Naive B cell (primary cell): Measurements from ENCODE around the gene FCGR3B. TPM values are rescaled to one million over a fixed set of nuclear protein-coding genes. Genes with fewer than 3 reads are reported as not detected.
"Not testable (repeated sequence)": the region's sequence is repeated elsewhere in the genome, so short reads cannot be mapped to it uniquely, and the experiment has no call there.

Experiments used
- ATAC-seq, 2 donors: fragments of 150-1000 bp; cut with Tn5 transposase; 2 replicates each; pipeline ENCODE4 v1.10.0; 2021; ENCODE audit warnings: low read depth in 2 of 2, mild to moderate bottlenecking in 2 of 2, moderate library complexity in 2 of 2
- DNase-seq: peaks from one replicate; pipeline ENCODE4 v3.0.0; 2022
- H3K27ac Mint-ChIP-seq, 6 donors: one replicate each; pipeline ENCODE4 v1.8.0; 2020 to 2022; ENCODE audit warnings: mild to moderate bottlenecking in 6 of 6, mixed read lengths in 6 of 6, moderate library complexity in 5 of 6, inconsistent platforms in 2 of 6
- H3K27me3 Mint-ChIP-seq, 3 donors: one replicate each; pipeline ENCODE4 v1.8.0; 2021 to 2022; ENCODE audit warnings: mixed read lengths in 3 of 3, mild to moderate bottlenecking in 1 of 3
- H3K36me3 Mint-ChIP-seq, 2 donors: one replicate each; pipeline ENCODE4 v1.8.0; 2020 to 2022; ENCODE audit warnings: mixed read lengths in 2 of 2, inconsistent platforms in 1 of 2, mild to moderate bottlenecking in 1 of 2
- H3K4me1 Mint-ChIP-seq, 3 donors: one replicate each; pipeline ENCODE4 v1.8.0; 2020 to 2022; ENCODE audit warnings: mixed read lengths in 3 of 3, inconsistent platforms in 1 of 3, mild to moderate bottlenecking in 1 of 3, moderate library complexity in 1 of 3
- H3K4me3 Mint-ChIP-seq, 8 donors: one replicate each; pipeline ENCODE4 v1.8.0; 2020 to 2022; ENCODE audit warnings: mild to moderate bottlenecking in 8 of 8, mixed read lengths in 8 of 8, moderate library complexity in 8 of 8, inconsistent platforms in 2 of 8
- H3K9me3 Mint-ChIP-seq, 7 donors: one replicate each; pipeline ENCODE4 v1.8.0; 2020 to 2022; ENCODE audit warnings: mixed read lengths in 7 of 7, mild to moderate bottlenecking in 5 of 7, inconsistent platforms in 2 of 7, moderate library complexity in 1 of 7
- polyA plus RNA-seq, 6 donors: library from polyadenylated mRNA; unstranded; fragments of 300-500 nt; fragmentation: Illumina TruSeq; gene quantifications; one replicate each; pipeline ENCODE4 v1.2.3, GENCODE V29; 2021; ENCODE audit warnings: low read depth in 6 of 6

FCGR3B gene
- polyA plus RNA-seq, 6 donors from 2014 or later, result 0.27 to 9.4 (median 1.1) TPM; not detected in 2

DNA sequence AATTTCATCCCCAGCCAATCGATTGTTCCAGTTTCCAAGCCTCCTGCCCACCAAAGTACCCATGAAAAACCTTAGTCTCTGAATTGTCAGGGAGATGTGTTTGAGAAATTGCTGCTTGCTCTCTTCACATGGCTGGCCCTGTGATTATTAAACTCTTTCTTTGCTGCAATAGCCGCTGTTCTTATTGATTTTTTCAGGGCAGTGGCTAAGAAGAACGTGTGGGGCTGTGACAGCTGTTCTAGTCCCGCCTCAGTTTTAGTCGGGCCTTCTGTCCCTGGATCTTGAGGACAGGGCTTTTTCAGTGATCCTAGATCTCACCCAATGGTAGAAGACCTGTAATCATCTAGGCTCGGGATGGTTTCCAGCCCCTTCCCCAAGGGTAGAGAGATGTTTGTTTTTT is 23.0 kb upstream of the FCGR3B start:
- H3K4me3 Mint-ChIP-seq, DNase-seq, H3K9me3 Mint-ChIP-seq, H3K36me3 Mint-ChIP-seq, H3K4me1 Mint-ChIP-seq, ATAC-seq, H3K27ac Mint-ChIP-seq, H3K27me3 Mint-ChIP-seq: not testable (repeated sequence)

DNA sequence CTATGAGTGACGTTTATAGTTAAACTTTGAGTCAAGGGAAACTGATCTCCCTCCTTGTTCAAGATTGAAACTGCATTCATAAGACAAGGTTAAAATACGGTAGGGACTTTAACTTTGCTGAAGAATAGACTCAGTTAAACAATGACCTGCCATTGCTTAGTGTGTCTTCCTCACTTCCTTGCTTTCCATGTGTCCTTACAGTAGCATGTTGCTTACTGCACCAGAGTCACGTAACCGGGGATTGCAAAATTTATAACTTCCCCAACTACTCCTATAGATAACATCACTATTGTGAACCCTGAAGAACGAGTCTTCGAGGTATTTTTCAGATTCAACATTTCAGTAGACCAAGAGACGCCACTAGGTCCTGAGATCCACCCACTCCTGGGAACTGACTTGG is 22.6 kb upstream of the FCGR3B start:
- not testable (repeated sequence) for DNase-seq, H3K36me3 Mint-ChIP-seq, H3K27ac Mint-ChIP-seq, ATAC-seq, H3K27me3 Mint-ChIP-seq, H3K4me1 Mint-ChIP-seq, H3K9me3 Mint-ChIP-seq, H3K4me3 Mint-ChIP-seq

DNA sequence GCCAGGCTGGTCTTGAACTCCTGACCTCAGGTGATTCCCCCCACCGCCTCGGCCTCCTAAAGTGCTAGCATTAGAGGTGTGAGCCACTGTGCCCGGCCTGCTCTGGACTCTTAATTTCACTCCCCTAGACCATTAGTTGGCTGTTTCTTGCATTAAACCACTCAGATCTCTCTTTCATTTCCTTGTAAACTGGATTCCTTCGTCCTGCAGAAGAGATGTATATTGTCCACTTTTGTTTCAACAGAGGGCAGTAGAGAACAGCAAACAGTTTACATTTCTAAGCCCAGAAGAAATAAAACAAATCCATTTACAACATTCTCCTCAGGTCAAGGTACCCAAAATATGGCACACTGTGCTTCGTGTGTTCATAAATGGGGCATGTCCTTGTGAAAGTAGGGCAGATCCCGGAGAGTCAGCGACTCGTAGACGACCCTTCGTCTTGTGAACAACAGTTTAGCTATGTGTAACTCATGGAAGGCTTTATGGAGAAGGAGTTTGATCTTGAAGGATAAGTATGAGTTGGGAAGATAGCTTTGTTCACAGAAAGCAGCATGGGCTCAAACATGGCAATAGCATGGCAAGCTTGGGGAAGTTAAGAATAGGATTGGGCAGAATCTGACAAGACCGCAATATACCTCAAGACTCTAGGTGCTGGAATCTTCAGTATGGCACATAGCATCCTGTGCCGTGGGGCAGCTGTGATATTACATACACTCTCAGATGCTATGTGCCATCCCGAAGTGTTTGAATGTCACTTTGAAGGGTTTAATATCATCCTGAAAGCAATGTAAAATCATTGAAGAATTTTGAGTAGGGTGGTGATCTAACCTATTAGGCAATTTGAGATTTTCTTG is 16.8 kb upstream of the FCGR3B start:
- peak; percentile 41 for DNase-seq
- H3K4me3 Mint-ChIP-seq, H3K9me3 Mint-ChIP-seq, H3K27ac Mint-ChIP-seq, H3K4me1 Mint-ChIP-seq, H3K36me3 Mint-ChIP-seq: not testable (repeated sequence)
- peaks cover 0 to 12% (median 8%) of the 10 kb centered on the region in 3 donors for H3K27me3 Mint-ChIP-seq
- ATAC-seq, result peak; percentile 48 to 71

DNA sequence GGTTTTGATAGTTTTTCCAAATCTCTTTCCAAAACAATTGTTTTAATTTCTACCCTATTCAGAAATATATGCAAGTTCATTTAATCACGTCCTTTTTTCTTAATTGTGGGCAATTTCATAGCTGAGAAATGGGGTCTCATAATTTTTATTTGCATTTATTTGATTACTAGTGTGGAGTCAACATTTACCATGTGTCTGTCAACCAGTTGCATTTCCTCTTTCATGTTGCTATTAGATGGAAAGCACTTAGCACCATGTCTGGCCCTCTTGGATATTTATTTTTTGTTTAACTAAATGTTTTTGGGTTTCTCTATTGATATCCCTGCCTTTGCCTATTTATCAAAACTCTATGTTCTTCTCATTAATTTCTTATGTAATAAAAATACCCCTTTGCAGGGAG is 13.9 kb upstream of the FCGR3B start:
- not testable (repeated sequence) for H3K4me3 Mint-ChIP-seq, DNase-seq, H3K9me3 Mint-ChIP-seq, H3K36me3 Mint-ChIP-seq, H3K27me3 Mint-ChIP-seq, ATAC-seq
- H3K4me1 Mint-ChIP-seq, result peaks cover 10 to 13% (median 10%) of the 10 kb centered on the region in 3 donors
- H3K27ac Mint-ChIP-seq, result peak overlapping the region in 1 of 6 donors; percentile 49

DNA sequence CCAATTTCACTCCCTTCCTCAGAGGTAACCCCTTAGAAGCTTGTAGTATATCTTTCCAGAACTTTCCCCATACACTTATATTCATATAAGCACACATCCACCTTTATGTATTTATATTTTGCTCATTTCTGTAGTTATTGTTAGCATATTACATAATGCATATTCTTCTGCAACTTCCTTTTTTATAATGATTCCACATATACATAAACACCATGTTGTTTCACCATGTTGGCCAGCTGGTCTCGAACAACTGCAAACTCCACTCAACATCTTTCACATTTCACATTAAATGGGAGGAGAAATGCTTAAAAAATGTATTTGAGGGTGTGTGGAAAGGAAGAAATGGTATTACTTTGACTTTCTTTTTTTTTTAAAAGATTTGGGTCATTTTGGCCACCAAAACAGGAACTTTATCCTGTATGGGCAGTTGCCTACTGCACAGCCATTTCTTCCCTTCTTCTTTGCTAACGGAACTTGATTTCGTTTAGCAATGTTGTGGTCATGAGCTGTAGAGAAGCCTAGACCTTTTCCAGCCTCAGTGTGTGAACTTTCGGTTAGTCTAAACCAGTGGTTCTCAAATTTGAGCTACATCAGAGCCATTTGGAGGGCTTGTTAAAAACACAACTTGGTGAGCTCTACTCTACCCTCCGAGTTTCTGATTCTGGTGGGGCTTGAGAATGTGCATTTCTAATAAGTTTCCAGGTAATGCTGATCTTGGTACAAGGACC is 12.7 kb upstream of the FCGR3B start:
- peaks cover 10 to 13% (median 10%) of the 10 kb centered on the region in 3 donors for H3K4me1 Mint-ChIP-seq
- not testable (repeated sequence) for DNase-seq, H3K27me3 Mint-ChIP-seq, H3K36me3 Mint-ChIP-seq, H3K9me3 Mint-ChIP-seq, H3K27ac Mint-ChIP-seq, ATAC-seq
- peak overlapping the region in 1 of 8 donors; percentile 25 for H3K4me3 Mint-ChIP-seq

DNA sequence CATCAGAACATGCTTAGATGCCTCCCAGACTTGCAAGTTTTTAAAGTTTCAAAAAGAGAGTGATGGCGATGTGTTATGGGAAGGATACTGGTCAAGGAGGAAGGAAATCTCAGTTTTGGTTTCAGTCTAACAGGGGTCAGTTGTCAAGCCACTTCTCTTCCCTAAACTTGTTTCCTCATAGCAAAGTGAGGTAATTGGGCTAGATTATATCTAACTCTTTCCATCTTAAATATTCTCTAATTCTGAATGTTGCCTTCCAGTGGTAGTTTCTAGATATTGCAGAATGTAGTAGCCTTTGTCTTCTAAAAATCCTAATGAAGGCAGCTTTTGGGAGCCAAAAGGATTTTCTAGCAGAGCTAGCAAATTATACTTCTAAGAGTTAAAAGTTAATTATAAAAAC is 11.7 kb upstream of the FCGR3B start:
- peaks cover 8 to 11% (median 8%) of the 10 kb centered on the region in 3 donors for H3K4me1 Mint-ChIP-seq
- not testable (repeated sequence) for DNase-seq, H3K27me3 Mint-ChIP-seq, H3K36me3 Mint-ChIP-seq, H3K9me3 Mint-ChIP-seq
- peak overlapping the region in 4 of 8 donors; percentile 6 to 69 (median 27) for H3K4me3 Mint-ChIP-seq
- peak; percentile 52 to 66 for ATAC-seq
- peak overlapping the region in 1 of 6 donors; percentile 32 for H3K27ac Mint-ChIP-seq

DNA sequence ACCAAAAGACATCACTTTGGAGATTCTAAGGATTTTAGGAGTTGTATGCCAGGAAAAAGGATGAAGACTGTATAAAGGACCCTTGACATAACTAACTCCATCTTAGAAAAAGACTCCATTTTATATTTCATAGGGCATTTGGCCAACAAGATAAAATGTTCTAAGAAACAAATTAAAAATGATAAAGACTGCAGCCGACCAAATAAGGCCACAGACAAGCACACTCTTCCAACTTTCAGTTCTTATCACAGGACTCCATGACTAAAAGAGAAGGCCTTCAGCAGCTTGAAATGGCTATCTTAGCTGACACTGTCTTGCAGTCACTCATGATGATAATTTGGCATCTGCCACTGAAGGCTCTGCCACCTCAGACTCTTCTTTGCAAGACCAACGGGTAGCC is 8.2 kb upstream of the FCGR3B start:
- H3K4me1 Mint-ChIP-seq, result peaks cover 5 to 14% (median 8%) of the 10 kb centered on the region in 3 donors
- not testable (repeated sequence) for DNase-seq, H3K27ac Mint-ChIP-seq, ATAC-seq, H3K36me3 Mint-ChIP-seq, H3K27me3 Mint-ChIP-seq, H3K4me3 Mint-ChIP-seq, H3K9me3 Mint-ChIP-seq

DNA sequence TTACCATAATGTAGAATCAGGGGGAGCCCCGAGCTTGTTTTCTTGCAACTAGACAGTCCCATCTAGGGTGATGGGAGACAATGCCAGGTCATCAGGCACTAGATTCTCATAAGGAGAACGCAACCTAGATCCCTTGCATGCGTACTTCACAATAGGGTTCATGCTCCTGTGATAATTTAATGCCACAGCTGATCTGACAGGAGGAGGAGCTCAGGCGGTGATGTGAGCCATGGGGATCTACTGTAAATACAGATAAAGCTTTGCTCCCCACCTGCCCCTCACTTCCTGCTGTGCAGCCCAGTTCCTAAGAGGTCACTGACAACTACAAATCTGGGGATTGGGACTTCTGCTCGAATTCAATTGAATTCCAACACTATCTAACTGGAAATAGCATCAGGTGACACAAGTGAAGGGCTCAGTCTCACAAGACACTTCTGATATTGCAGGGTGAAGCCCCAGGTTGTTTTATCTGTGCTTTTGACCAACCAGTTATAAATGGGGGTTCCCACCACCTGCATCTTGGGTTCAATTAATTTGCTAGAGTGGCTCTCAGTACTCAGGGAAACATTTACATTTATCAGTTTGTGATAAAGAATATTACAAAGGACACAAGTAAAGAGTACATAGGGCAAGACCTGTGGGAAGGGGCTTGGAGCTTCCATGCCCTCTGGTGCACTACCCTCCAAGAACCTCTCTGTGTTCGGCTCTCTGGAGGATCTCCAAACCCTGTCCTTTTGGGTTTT is 7.4 kb upstream of the FCGR3B start:
- H3K27me3 Mint-ChIP-seq, H3K9me3 Mint-ChIP-seq, H3K36me3 Mint-ChIP-seq, DNase-seq, H3K4me3 Mint-ChIP-seq, H3K27ac Mint-ChIP-seq, ATAC-seq: not testable (repeated sequence)
- peaks cover 2 to 14% (median 8%) of the 10 kb centered on the region in 3 donors for H3K4me1 Mint-ChIP-seq

DNA sequence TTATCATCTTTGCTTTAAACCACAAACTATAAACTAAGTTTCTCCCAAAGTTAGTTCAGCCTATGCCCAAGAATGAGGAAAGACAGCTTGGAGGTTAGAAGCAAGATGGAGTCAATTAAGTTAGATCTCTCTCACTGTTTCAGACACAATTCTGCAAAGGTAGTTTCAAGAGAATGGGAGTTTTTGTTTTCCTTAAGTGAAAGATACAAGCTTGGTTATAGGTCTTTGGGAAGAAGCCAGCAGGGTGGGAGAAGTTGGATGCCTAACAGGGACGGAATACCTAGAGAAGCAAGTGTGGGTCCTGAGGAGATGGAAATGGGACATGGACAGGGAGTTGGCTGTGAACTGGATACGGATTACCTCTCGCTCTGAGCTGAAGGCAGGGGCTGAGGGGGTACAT is 6.0 kb upstream of the FCGR3B start:
- ATAC-seq, H3K27ac Mint-ChIP-seq, H3K27me3 Mint-ChIP-seq, H3K9me3 Mint-ChIP-seq, H3K4me3 Mint-ChIP-seq, H3K36me3 Mint-ChIP-seq, H3K4me1 Mint-ChIP-seq, DNase-seq: not testable (repeated sequence)

DNA sequence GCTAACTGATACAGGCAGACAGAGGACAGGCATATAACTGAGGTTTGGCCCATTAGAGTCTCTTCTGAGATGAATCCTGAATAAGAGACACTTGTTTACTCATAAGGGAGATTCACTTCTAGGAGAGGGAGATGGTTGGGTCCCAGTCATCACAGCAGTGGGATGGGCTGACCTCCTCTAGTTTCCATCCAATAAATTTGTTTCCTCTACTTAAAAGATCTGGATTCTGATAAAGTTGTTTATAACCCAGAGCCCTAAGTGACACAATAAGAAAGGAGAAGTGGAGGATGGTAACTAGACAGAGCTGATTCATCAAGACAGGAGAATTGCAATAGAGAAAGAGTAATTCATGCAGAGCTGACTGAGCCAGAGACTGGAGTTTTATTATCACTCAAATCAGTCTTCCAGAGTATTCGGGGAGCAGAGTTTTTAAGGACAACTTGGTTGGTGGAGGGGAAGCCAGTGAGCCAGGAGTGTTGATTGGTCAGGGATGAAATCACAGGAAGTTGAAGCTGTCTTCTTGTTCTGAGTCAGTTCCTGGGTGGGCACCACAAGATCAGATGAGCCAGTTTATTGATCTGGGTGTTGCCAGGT is 5.3 kb upstream of the FCGR3B start:
- H3K36me3 Mint-ChIP-seq, DNase-seq, H3K27ac Mint-ChIP-seq, H3K4me1 Mint-ChIP-seq, H3K9me3 Mint-ChIP-seq, H3K27me3 Mint-ChIP-seq: not testable (repeated sequence)
- H3K4me3 Mint-ChIP-seq, result peak overlapping the region in 2 of 8 donors; percentile 12 to 39
- ATAC-seq, result peak in 1 of 2 donors; percentile 42

DNA sequence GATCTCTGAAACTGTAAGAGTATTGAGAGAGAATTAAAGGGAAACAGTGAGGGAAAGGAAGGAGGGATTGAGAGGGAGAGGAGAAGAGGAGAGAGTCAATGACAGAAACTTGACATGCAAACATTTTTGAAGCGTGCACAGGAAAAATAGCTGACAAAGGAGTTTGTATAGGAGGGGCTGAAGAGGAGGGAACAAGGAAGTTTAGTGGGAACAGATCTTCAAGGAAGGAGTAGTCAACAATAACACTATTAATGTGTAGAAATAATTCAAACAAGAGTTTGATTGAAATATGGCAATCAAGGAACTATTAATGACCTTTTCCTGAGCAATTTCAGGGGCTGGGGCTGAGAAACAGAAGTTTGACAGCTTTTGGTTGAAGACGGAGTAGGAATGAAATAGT is 4.0 kb upstream of the FCGR3B start:
- not testable (repeated sequence) for H3K4me1 Mint-ChIP-seq, H3K36me3 Mint-ChIP-seq, H3K27me3 Mint-ChIP-seq, H3K4me3 Mint-ChIP-seq, DNase-seq, ATAC-seq, H3K9me3 Mint-ChIP-seq, H3K27ac Mint-ChIP-seq

DNA sequence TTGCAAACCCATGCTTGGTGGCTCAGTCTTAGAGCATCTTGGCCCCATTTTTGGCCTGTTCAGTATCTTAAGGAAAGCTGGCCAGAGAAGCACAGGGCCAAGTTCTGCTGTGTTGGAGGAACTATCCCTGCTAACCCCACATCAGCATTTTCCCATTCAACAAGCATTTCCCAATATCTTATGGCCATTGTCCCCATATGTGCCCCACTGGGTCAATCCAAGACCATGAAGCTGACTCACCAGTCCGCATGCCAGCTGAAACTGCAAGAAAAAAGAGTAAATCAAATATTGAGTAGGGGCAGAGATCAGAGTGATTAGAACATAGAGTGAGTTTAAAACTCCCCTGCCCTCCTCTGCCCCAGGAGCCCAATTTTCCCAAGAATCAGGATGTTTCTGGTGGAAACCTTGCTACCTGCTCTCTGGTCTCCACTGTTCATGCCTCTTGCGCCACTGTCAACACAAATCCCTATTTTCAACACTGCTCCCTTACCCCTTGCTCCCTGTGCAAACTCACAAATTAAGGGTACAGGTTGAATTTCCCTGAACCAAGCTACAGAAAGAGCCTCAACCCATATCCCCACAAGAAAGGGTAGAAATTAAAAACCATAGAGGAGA is 741 bp downstream of the FCGR3B start:
- H3K4me3 Mint-ChIP-seq, H3K9me3 Mint-ChIP-seq, H3K27me3 Mint-ChIP-seq, DNase-seq, H3K27ac Mint-ChIP-seq, H3K36me3 Mint-ChIP-seq, ATAC-seq: not testable (repeated sequence)
- H3K4me1 Mint-ChIP-seq, result peaks cover 0 to 12% (median 5%) of the 10 kb centered on the region in 3 donors
